DMS153 treated with DMSO at 0.1 percent for 48 hours (cell line): ENCODE measurements around the gene TEX12.
A peak's percentile ranks its signal among the peaks of the same experiment; 100 is the strongest.
"Not testable (repeated sequence)": the region's sequence is repeated elsewhere in the genome, so short reads cannot be mapped to it uniquely, and the experiment has no call there.

Experiments used
- DNase-seq: peaks from one replicate; lab custom pipeline; 2025; ENCODE audit not compliant: unreplicated experiment; lab: John Stamatoyannopoulos, UW

The TEX12 gene

GRCh38 chr11:112167145-112167544 lies at the start of gene TEX12:
TEX12 (plus strand) TSS chr11:112167372; CDS start chr11:112169269, 1,897 bp downstream.
- no peak for DNase-seq

- no peak for DNase-seq
These were observed 49.0 kb upstream of the TEX12 start for GRCh38 chr11:112118176-112118575.

GRCh38 chr11:112121981-112122615 lies 45.1 kb upstream of the TEX12 start:
- no peak for DNase-seq

GRCh38 chr11:112123129-112123528 lies 44.0 kb upstream of the TEX12 start:
- no peak for DNase-seq

- no peak for DNase-seq
These were observed 40.1 kb upstream of the TEX12 start for GRCh38 chr11:112127056-112127455.

- peak; percentile 90 for DNase-seq
These were observed 38.6 kb upstream of the TEX12 start for GRCh38 chr11:112128483-112129121.

GRCh38 chr11:112129656-112130055 lies 37.5 kb upstream of the TEX12 start:
- DNase-seq: no peak

GRCh38 chr11:112132737-112133136 lies 34.4 kb upstream of the TEX12 start:
- DNase-seq: no peak

- DNase-seq: no peak
These were observed 32.7 kb upstream of the TEX12 start for GRCh38 chr11:112134473-112134872.

GRCh38 chr11:112143597-112143996 lies 23.6 kb upstream of the TEX12 start:
- DNase-seq: no peak

- DNase-seq: no peak
These were observed 16.7 kb upstream of the TEX12 start for GRCh38 chr11:112150517-112150916.

- DNase-seq: no peak
These were observed 10.8 kb upstream of the TEX12 start for GRCh38 chr11:112156153-112156955.

- no peak for DNase-seq
These were observed 10.0 kb upstream of the TEX12 start for GRCh38 chr11:112156956-112157766.

GRCh38 chr11:112159098-112160065 lies 7.8 kb upstream of the TEX12 start:
- DNase-seq: no peak

- DNase-seq: no peak
These were observed 6.9 kb upstream of the TEX12 start for GRCh38 chr11:112160091-112160848.

- DNase-seq: no peak
These were observed 6.2 kb upstream of the TEX12 start for GRCh38 chr11:112161012-112161411.

GRCh38 chr11:112162200-112162599 lies 5.0 kb upstream of the TEX12 start:
- not testable (repeated sequence) for DNase-seq

- no peak for DNase-seq
These were observed 4.2 kb upstream of the TEX12 start for GRCh38 chr11:112162761-112163546.
